ENCODE results near the gene NELL1.
"Not testable (repeated sequence)": the region's sequence is repeated elsewhere in the genome, so short reads cannot be mapped to it uniquely, and the experiment has no call there.

The NELL1 gene

GRCh38 chr11:21122523-21122922 lies 453.1 kb downstream of the NELL1 start:
- no peak for DNase-seq

GRCh38 chr11:21132146-21132720 lies 462.8 kb downstream of the NELL1 start:
- DNase-seq, result no peak

DNA sequence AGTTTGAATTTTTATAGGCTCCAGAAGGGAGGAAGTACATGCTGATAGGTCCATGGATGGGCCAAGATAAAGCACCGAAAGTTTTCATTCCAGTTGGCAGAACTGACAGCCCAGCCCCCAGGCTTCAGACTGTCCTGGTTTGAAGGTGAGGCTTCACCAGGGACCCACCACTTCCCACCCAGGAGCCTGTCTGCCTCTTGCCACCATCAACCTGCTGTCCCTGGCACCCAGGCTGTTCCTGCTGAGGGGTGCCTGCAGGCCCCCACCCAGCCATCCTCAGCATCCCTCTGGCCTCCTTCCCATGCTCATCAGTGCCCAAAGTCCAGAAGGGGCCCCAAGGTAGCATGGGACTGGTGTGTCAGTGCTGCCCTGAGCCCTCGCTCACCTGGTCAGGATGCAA lies 463.9 kb downstream of the NELL1 start:
- no peak for DNase-seq

- DNase-seq, result no peak
Observed at GRCh38 chr11:21133722-21134121, 464.3 kb downstream of the NELL1 start.

GRCh38 chr11:21137803-21138202 lies 468.4 kb downstream of the NELL1 start:
- no peak for DNase-seq

GRCh38 chr11:21141557-21141956 lies 472.2 kb downstream of the NELL1 start:
- DNase-seq, result not testable (repeated sequence)

- DNase-seq, result no peak
Observed at GRCh38 chr11:21142007-21142406, 472.6 kb downstream of the NELL1 start.

GRCh38 chr11:21144531-21144930 lies 475.1 kb downstream of the NELL1 start:
- no peak for DNase-seq

DNA sequence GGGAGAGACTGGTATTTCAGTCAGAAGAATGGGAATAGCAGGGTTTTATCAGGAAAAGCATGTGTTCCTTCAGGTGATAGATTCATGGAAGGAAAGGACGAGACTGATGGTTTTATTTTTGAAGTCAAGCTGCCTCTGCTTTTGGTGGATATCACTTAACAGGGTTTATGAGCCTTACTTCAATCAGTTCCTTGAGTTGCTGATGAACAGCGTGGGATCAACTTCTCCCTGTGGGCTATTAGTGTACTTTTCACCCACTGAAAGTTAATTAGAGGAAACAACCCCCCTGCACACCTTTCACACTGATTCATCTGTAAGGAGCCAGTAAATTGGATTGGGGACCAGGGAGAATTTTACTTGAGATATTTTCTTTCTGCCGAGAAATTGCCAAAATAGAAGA lies 479.0 kb downstream of the NELL1 start:
- DNase-seq, result no peak

DNA sequence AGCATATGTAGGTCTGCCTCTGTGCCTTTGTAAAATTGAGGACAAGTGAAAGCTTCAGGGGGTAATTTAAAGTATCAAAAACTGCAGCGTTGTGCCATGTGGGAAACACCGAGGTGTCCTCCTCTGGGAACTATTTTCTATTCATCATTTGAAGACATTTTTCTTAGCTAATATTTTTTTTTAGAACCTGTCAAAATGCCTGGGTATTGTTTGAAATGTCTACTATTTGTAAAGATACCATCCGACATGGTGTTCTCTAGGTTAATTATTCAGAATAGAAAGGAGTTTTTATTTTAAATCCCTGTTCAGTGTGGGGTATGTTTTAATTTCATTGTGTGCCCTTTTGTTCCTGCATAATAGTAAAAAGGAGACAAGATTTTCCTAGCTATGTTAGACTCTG lies 490.8 kb downstream of the NELL1 start:
- DNase-seq, result no peak

- DNase-seq, result no peak
Observed at GRCh38 chr11:21169639-21170038, 500.3 kb downstream of the NELL1 start.

- DNase-seq, result no peak
Observed at GRCh38 chr11:21173476-21173875, 504.1 kb downstream of the NELL1 start.

GRCh38 chr11:21174781-21175180 lies 505.4 kb downstream of the NELL1 start:
- no peak for DNase-seq

DNA sequence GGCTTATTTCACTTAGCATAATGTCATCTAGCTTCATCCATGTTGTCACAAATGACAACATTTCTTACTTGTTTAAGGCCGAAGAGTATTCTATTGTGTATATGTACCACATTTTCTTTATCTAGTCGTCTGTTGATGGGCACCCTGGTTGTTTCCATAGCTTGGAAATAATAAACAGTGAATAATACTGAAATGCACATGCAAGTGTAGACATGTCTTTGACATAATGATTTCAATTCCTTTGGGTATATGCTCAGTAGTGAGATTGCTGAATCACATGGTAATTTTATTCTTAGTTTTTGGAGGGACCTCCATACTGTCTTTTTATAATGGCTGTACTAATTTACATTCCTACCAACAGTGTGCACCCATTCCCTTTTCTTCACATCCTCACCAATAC lies 508.0 kb downstream of the NELL1 start:
- DNase-seq, result no peak

GRCh38 chr11:21179770-21180169 lies 510.4 kb downstream of the NELL1 start:
- DNase-seq, result no peak

- no peak for DNase-seq
Observed at GRCh38 chr11:21180182-21180581, 510.8 kb downstream of the NELL1 start.

- DNase-seq, result no peak
Observed at GRCh38 chr11:21185959-21186358, 516.6 kb downstream of the NELL1 start.

GRCh38 chr11:21190181-21190580 lies 520.8 kb downstream of the NELL1 start:
- no peak for DNase-seq

DNA sequence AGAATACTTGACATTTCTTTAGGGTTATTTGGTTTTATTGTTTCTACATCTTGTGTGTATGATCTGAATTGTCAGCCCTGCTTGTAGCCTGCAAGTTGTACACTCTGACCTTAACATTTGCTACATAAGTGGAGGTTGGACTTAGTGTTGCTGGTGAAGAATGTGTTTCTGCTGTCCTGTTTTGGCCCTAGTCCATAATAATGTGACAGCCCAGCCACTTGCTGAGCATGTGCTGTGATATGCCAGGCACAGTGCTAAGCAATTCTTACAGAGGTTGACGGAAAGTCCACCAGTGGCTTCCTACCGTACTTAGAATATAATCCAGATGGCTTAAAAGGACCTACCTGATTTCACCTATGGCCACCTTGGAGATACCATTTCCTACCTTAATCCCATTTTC lies 526.6 kb downstream of the NELL1 start:
- no peak for DNase-seq

DNA sequence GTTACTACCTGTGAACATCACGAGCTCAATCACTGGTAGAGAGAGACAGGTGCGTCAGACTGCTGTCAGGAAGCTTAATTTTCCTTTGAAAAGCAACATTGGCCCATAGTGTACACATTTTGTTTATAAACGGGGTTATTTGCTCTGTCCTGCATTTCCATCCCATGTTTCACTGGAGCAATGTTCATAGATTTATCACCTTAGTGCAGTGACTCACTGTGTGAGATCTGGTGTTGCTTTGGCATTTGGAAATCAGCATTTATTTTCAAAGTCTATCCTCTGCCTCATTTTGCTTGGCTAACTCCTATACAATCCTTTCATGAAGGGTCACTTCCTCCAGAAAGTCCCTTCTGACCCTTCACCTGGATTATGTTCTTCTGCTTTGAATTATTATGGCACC lies 529.1 kb downstream of the NELL1 start:
- DNase-seq, result no peak

DNA sequence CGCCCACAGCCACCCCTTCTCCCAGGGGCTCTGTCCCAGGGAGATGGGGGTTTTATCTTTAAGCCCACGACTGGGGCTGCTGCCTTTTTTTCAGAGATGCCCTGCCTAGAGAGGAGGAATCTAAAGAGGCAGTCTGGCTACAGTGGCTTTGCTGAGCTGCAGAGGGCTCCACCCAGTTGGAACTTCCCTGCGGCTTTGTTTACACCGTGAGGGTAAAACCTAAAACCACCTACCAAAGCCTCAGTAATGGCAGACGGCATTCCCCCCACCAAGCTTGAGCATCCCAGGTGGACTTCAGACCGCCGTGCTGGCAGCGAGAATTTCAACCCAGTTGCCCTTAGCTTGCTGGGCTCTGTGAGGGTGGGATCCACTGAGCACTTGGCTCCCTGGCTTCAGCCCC lies 535.8 kb downstream of the NELL1 start:
- DNase-seq, result no peak

DNA sequence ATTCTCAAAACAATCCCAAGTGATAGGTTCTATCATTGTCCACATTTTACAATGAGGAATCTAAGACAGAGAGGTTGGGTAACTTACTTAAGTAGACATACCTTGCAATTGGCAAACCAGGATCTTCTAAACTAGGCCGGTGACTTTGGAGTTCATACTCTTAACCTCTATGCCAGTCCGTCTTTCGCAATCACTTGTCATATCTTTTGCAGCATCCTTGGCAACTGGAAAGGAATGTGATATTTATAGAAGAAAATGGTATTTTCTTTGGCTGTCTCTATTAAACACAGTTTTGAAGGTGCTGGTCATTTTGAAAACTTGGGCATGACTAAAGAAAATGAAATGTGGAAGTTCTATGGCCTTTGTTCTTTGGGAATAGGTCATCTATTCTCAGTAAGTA lies 556.5 kb downstream of the NELL1 start:
- no peak for DNase-seq

DNA sequence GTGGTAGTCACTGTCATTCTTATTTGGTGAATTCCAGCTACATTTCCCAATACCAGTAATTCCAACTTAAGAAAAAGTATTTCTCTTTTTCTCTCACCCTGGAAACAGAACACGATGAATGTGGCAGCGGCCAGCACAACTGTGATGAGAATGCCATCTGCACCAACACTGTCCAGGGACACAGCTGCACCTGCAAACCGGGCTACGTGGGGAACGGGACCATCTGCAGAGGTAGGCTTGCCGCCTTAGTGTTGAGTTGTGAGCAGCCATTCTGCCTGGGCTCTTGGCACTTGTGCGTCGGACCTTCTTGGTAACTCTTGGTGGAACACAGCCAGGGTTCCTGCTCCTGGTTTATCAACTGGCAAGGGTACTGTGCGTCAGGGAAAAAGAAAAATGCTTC lies 559.8 kb downstream of the NELL1 start:
- DNase-seq, result no peak

DNA sequence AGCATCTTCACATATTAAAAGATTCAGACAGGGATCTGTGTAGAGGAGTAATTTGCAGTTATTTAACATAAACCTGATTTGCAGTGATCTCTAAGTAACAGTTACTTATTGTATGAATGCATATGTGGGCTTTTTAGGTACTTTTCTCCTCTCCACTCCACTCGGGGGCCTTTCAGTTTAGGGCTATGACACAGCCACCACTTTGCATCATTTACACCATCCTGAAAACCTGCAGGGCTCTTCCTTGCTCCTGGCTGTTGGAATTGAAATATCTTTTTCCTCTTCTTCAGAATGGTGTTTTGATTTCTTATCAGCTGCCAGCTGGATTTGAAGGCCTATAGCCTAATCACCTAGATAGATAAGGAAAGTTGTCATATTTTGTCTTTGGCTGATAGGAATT lies 580.8 kb downstream of the NELL1 start:
- DNase-seq, result no peak

DNA sequence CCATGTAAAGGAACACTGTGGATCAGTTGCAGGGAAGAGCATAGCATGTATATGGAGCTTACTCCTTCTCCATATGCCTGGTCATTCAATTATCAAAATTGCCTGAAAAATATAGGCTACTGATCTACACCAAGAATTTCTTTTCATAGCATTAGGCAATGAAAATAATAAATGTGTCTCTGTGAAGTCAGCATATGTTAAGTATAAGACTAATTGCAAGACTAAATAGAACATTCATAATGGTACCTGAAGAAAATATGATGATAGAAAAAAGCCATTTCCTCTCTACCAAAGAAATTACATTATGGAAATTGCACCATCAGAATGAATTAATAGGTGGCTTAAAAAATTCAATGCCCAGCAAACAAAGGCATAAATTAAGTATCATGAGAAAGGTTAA lies 584.7 kb downstream of the NELL1 start:
- DNase-seq, result no peak

DNA sequence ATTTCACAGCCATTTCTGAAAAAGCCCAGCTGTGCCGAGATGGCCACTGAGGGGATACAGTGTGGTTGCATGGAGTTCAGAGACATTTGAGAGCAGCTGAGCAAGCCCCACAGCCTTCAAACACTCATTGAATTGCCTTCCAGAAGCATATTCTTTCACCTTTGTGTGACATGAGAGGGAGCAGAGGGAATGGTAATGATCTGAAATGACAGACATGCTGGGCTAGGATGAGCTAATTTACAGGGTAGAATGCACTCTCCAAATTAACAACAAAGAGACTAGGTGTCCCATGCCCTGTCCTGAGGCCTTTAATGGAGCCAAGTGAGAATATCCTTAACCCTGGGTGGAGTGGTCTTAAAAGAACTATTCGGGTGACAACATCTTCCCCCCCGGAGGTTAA lies 585.4 kb downstream of the NELL1 start:
- DNase-seq, result no peak

Data from activated CD4-positive, alpha-beta T cell treated with anti-CD3 and anti-CD28 coated beads, Interleukin-2, amount 50 U/mL, for 48 hours (primary cell).